ENCODE data around the gene PLD1.
A peak's percentile ranks its signal among the peaks of the same experiment; 100 is the strongest.
"Not testable (repeated sequence)": the region's sequence is repeated elsewhere in the genome, so short reads cannot be mapped to it uniquely, and the experiment has no call there.

PLD1 gene, protein sequence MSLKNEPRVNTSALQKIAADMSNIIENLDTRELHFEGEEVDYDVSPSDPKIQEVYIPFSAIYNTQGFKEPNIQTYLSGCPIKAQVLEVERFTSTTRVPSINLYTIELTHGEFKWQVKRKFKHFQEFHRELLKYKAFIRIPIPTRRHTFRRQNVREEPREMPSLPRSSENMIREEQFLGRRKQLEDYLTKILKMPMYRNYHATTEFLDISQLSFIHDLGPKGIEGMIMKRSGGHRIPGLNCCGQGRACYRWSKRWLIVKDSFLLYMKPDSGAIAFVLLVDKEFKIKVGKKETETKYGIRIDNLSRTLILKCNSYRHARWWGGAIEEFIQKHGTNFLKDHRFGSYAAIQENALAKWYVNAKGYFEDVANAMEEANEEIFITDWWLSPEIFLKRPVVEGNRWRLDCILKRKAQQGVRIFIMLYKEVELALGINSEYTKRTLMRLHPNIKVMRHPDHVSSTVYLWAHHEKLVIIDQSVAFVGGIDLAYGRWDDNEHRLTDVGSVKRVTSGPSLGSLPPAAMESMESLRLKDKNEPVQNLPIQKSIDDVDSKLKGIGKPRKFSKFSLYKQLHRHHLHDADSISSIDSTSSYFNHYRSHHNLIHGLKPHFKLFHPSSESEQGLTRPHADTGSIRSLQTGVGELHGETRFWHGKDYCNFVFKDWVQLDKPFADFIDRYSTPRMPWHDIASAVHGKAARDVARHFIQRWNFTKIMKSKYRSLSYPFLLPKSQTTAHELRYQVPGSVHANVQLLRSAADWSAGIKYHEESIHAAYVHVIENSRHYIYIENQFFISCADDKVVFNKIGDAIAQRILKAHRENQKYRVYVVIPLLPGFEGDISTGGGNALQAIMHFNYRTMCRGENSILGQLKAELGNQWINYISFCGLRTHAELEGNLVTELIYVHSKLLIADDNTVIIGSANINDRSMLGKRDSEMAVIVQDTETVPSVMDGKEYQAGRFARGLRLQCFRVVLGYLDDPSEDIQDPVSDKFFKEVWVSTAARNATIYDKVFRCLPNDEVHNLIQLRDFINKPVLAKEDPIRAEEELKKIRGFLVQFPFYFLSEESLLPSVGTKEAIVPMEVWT

GRCh38 chr3:171809861-171810628 is at the start of gene PLD1:
PLD1 (minus strand) TSS chr3:171810483; CDS start chr3:171738051, 72,432 bp downstream.
- DNase-seq, result peak; percentile 44

DNA sequence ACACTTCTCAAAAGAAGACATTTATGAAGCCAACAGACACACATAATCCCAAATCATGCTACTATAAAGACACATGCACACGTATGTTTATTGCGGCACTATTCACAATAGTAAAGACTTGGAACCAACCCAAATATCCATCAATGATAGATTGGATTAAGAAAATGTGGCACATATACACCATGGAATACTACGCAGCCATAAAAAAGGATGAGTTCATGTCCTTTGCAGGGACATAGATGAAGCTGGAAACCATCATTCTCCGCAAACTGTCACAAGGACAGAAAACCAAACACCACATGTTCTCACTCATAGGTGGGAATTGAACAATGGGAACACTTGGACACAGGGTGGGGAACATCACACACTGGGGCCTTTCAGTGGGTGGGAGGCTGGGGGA is 48.5 kb upstream of the PLD1 start:
- not testable (repeated sequence) for DNase-seq

- no peak for DNase-seq
These were observed 44.5 kb upstream of the PLD1 start for GRCh38 chr3:171854649-171855305.

DNA sequence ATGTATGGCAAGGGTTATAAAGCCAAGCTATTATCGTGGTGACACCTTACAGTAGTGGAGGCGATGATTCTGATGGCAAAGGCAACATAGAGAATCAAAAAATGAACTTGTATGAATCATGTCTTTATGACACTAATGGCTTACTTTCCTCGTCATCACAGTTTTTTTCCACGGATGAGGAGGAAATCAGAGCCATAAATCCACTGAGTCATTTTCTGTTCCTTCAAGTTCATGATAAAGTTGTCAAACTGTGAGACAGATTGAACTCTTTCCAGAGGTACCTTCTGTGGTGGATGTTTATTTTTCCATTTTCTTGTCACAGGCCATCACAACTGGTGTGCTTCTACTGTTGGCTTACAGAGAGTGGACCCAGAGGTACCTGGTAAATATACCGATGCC is 41.4 kb upstream of the PLD1 start:
- no peak for DNase-seq

DNA sequence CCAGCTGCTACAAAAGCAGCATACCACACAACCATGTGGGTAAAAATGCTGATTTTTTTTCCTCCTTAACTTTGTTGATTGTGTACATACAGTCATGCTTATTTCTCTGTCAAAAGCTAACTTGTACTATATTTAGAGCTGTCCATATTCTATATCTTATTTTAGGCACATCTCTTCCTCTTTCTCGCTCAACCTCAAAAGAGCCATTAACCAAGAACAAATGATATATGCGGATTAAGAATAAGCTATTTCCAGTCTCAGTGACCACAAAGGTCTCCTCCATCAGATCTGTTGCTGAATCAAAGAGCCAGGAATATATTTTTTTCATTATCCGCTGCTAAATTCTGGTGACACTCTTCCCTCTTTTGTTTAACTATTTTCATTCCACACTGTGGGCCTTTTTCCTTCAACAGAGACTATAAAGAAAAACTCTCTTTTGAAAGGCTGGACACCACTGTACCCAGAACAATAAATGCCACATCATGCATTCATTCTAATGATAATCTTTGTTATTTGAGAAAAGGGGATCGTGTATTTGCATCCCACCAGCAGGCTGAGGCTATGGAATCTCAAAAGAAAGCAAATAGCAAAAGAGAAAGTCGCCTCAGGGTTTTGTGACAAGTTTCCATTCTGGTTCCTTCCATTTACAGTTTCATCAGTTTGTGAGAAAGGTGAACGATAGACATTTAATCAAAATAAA is 40.8 kb upstream of the PLD1 start:
- DNase-seq, result no peak

GRCh38 chr3:171850320-171850959 is 40.2 kb upstream of the PLD1 start:
- no peak for DNase-seq

DNA sequence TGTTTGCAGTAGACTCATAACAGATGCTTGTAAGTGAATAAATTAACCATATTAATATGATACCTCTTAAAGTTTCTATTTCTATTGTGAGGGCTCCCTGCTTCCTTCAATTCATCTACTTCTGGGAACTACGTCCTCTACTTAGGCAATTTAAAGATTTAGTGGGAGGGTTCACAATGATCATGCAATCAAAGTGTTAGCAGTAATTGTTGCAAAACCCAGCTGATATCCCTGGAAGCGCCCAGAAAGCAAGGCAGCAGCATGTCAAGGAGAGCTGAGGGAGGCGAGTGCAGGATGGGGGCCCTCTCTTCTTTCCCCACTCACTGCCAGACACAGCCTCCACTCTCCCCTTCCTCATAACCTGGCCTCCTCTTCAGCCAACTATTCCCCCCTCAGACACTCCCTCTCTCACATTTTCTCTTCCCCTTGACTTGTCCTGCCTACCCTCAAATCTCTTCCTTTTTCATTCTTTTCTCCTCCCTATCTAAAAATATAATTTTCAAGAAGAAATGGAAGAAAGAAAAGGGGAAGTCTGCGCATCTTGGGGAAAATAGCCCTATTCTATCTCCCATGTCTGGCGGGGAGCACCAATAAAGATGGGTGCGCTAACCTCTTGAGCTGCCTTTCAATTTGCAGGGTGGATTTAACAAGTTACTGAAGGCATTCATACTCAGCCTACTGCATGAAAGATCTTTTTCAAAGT is 39.5 kb upstream of the PLD1 start:
- DNase-seq, result no peak

DNA sequence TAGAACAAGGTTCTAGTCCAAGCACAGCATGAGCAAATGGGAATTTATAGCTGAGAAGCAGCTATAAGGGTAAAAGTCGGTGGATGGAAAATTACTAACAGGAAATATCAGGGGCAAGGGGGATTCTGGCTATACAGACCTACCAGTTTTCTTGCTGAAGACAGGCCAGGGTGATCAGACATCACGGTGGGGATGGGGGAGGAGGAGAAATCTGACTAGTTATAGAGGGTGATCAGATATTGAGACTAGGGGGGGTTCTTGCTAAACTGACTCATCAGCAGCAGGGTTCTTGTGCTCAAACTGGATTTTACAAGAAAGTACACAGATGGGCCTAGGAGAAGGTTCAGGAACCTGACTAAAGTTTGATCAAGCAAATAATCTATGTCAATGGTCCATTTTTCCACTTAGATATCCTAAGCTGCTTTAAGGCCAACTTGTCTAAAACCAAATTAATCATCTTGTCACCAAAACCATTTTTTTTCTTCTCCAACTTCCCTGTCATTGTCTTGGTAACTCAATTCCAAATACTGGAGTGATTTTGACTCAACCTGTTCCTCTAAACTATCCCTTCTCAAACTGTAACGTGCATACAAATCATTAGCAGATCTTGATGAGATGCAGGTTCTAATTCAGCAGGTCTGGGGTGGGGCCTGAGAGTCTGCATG is 37.4 kb upstream of the PLD1 start:
- no peak for DNase-seq

GRCh38 chr3:171847133-171847532 is 36.9 kb upstream of the PLD1 start:
- no peak for DNase-seq

DNA sequence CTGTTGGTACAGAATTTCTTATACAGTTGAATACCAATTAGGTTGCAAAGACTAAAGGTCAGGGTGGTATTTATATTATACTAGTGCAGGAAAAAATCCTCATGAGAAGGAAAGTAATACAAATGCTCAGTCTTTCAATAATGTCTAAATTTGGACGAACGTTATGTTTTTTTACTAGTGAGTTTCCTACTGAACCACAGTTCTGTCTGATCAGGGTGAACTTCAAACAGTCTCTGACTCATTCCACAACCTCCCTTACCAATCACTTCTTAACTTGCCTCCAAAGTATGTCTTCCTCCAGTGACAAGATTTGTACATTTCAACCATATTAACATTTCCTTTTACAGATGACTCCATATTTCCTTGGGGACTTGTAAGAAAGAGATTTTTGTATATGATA is 36.3 kb upstream of the PLD1 start:
- DNase-seq, result no peak

- DNase-seq, result no peak
These were observed 35.4 kb upstream of the PLD1 start for GRCh38 chr3:171845481-171846284.

DNA sequence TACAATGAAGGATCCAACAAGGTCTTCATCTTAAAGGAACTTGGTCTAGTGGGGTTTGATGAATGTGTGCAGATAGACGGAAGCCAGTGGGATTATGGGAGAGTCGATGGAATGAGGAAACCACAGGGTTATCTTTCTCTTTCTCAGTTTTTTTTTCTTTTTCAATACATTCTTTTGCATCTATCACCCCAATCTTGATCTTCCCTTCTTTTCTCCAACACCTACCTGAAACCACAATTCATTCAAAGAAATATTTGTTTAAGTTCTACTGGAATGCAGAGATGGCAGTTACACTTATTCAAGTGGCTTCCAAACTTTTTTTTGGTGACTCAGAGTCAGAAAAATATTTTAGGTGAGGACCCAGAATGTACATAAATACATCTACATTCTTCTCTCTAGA is 34.6 kb upstream of the PLD1 start:
- no peak for DNase-seq

DNA sequence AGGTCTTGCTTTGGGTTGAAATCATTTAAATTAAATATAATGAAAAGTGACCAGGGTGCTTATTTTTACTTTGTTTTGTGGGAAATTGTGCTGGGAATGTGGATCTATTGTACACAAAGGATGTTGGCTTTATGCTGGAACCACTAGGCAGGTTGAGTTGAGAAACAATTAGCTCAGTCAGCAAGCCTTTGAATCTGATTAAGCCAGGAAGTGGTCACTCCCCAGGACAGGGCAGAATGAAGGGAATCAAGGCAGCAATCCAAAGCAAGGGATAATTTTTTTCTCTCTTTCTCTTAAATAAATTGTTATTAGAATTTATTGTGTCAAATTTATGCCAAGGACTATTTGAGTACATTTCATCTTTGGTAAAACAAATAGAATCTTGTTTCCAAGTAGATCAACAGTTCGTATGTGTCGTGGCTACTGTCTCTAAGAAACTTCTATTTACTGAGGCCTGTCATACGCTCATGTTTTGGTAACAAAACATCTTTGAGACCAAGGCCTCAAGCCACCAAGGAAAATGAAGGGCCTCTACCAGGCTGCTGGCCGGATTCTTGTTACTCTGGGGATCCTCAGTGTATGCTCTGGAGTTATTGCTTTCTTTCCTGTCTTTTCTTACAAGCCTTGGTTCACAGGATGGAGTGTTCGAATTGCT is 32.7 kb upstream of the PLD1 start, which contains the start of gene TMEM212:
TMEM212 (plus strand) TSS at position 486 of the 655 bp plus-strand sequence; CDS start at position 521, 35 bp downstream.
- DNase-seq, result no peak

DNA sequence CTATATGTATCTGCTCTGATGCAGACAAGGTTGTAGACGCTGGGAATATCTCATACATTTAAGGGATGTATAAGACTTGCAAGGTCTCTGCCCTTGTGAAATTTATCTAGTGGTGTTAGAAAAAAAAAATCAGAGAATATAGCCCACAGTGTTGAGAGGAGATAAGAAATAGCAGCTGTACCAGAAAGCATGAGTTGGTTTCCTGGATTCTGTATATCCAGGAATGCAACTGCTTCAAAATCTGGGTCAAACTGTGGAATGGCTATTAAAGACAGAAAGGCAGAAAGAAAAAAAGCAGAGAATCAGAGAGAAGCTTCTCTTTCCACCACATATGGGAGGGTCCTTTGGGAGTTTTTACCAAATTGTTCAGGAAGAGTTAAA is 31.3 kb upstream of the PLD1 start:
- no peak for DNase-seq

DNA sequence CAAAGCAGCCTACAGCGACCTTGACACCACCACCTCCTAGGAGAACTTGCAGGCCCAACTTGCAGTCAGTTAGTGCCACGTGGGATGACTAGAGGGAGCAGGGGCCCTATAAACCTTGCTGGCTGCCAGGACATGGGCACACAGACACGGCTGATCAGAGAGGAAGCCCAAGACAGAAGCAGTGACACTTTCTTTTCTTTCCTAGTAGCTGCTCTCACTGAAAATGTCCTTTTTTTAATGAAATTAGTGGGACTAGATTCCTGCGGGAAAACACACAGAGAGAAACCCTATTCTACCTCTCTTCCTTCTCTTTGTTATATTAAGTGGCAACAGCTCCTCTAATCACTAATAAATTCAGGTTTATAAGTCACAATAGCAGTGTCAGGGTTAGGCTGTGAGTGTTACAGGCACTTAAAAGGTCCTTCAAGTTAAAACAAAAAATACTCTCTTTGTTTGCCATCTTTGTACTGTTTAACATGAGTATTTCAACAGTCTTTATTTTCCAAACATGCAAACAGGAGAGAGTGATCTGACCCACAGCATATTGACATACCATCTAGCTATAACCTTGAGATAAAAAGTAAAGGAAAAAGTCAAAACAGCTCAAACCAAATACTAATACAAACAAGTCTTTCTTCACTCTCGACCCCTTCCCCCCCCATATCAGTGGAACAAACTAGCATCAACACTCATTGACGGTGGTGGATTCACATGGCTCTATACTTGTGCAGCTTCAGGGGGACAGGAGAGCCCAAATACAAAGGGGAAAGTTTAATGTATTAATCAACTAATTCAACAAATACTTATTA is 30.7 kb upstream of the PLD1 start:
- DNase-seq, result no peak

DNA sequence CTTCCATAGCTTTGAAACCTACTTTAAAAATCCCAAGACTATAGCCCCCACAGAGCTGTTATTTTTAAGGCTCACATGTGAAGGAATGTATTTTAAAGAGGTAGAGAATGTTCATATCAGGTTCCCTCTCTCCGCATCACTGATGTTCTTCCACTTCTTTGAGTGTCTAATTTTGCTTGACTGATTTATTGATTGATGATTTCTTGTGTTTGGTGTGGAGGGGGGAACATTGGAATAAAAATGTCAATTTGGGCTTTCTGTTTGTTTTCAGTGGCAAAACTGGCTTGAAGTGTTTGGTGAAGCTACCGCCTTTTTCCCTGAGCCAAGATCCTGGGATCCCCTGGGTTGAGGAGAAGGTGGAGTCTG is 30.1 kb upstream of the PLD1 start:
- DNase-seq, result no peak

DNA sequence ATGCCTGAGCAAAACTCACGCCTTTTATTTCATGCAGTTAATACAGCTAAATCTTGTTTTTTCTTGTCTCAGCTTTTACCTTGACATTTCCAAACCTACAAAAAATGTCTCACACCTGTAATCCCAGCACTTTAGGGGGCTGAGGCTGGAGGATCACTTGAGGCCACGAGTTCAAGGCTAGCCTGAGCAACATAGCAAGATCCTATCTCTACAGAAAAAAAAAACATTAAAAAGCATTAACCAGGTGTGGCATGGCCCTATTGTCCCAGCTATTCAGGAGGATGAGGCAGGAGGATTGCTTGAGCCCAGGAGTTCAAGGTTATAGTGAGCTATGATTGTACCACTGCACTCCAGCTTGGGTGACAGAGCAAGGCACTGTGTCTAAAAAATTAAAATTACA is 29.0 kb upstream of the PLD1 start:
- no peak for DNase-seq
